Measurements from ENCODE around the gene NUMBL. TPM values are rescaled to one million over a fixed set of nuclear protein-coding genes. Genes with fewer than 3 reads are reported as not detected.

Gene NUMBL
- total RNA-seq, 1 donor from 2014 or later, result 79.3 TPM

GRCh38 chr19:40724855-40725254, 34.4 kb upstream of the NUMBL start:
- Mint-ChIP-seq H3K9me3 (ENCODE audit: unreplicated experiment) (no peaks in the 10 kb centered on the region), H3K4me1 (ENCODE audit: low read depth, unreplicated experiment) (peaks cover 21% of the 10 kb centered on the region), H3K36me3 (ENCODE audit: low read depth, unreplicated experiment) (peaks cover 23% of the 10 kb centered on the region), H3K4me3 (ENCODE audit: unreplicated experiment) (no peak overlapping the region), H3K27ac (ENCODE audit: unreplicated experiment) (no peak overlapping the region), H3K27me3 (ENCODE audit: low read depth, unreplicated experiment) (no peaks in the 10 kb centered on the region)
- H3K36me3 ChIP-seq (ENCODE audit: insufficient read depth, low read length), result peaks cover 22% of the 10 kb centered on the region
- H3K4me1 ChIP-seq (ENCODE audit: insufficient read depth, low read length), result peaks cover 15% of the 10 kb centered on the region
- DNase-seq (ENCODE audit: low read depth) (no peak), FAIRE-seq (no peak)
- H3K27me3 ChIP-seq (ENCODE audit: insufficient read depth, low read length), result no peaks in the 10 kb centered on the region
- no peak for TF ChIP-seq EZH2 (IDR thresholded peaks at IDR 0.05; ENCODE audit: insufficient read depth, low read length)
- no peak for TF ChIP-seq CTCF (IDR thresholded peaks at IDR 0.05; ENCODE audit: insufficient read depth, low read depth, low read length)
- H4K20me1 ChIP-seq (ENCODE audit: insufficient read depth, low read length), result peaks cover 50% of the 10 kb centered on the region
- no peak overlapping the region for H2AFZ ChIP-seq (ENCODE audit: low read depth, low read length)
- H3K79me2 ChIP-seq (ENCODE audit: insufficient read depth, low read length), result peaks cover 60% of the 10 kb centered on the region
- no peak overlapping the region for H3K4me2 ChIP-seq (ENCODE audit: low read length)
- no peak overlapping the region for H3K27ac ChIP-seq (ENCODE audit: low read depth, low read length)
- H3K4me3 ChIP-seq (ENCODE audit: insufficient read depth, low read depth, low read length), result no peak overlapping the region
- H3K9ac ChIP-seq (ENCODE audit: low read length), result no peak overlapping the region
- H3K9me3 ChIP-seq (ENCODE audit: insufficient read depth, low read depth, low read length), result no peaks in the 10 kb centered on the region

- no peak overlapping the region for H3K27ac ChIP-seq (ENCODE audit: low read depth, low read length)
- no peak overlapping the region for H2AFZ ChIP-seq (ENCODE audit: low read depth, low read length)
- H3K4me1 Mint-ChIP-seq (ENCODE audit: low read depth, unreplicated experiment), result peaks cover 21% of the 10 kb centered on the region
- DNase-seq (ENCODE audit: low read depth), result no peak
- H3K9ac ChIP-seq (ENCODE audit: low read length), result no peak overlapping the region
- no peak overlapping the region for H3K27ac Mint-ChIP-seq (ENCODE audit: unreplicated experiment)
- FAIRE-seq, result no peak
- H3K4me3 ChIP-seq (ENCODE audit: insufficient read depth, low read depth, low read length), result no peak overlapping the region
- TF ChIP-seq EZH2 (IDR thresholded peaks at IDR 0.05; ENCODE audit: insufficient read depth, low read length) (no peak), CTCF (IDR thresholded peaks at IDR 0.05; ENCODE audit: insufficient read depth, low read depth, low read length) (no peak)
- H3K79me2 ChIP-seq (ENCODE audit: insufficient read depth, low read length), result peaks cover 65% of the 10 kb centered on the region
- no peaks in the 10 kb centered on the region for H3K27me3 ChIP-seq (ENCODE audit: insufficient read depth, low read length)
- H3K4me1 ChIP-seq (ENCODE audit: insufficient read depth, low read length), result peaks cover 19% of the 10 kb centered on the region
- H3K36me3 ChIP-seq (ENCODE audit: insufficient read depth, low read length), result peaks cover 22% of the 10 kb centered on the region
- H3K4me2 ChIP-seq (ENCODE audit: low read length), result no peak overlapping the region
- H3K4me3 Mint-ChIP-seq (ENCODE audit: unreplicated experiment), result no peak overlapping the region
- no peaks in the 10 kb centered on the region for H3K9me3 ChIP-seq (ENCODE audit: insufficient read depth, low read depth, low read length)
- H3K27me3 Mint-ChIP-seq (ENCODE audit: low read depth, unreplicated experiment), result no peaks in the 10 kb centered on the region
- H3K36me3 Mint-ChIP-seq (ENCODE audit: low read depth, unreplicated experiment), result peaks cover 23% of the 10 kb centered on the region
- peaks cover 55% of the 10 kb centered on the region for H4K20me1 ChIP-seq (ENCODE audit: insufficient read depth, low read length)
- no peaks in the 10 kb centered on the region for H3K9me3 Mint-ChIP-seq (ENCODE audit: unreplicated experiment)
Measured at GRCh38 chr19:40724315-40724714, 33.9 kb upstream of the NUMBL start.

- H3K36me3 Mint-ChIP-seq (ENCODE audit: low read depth, unreplicated experiment), result peaks cover 21% of the 10 kb centered on the region
- TF ChIP-seq EZH2 (IDR thresholded peaks at IDR 0.05; ENCODE audit: insufficient read depth, low read length) (no peak), CTCF (IDR thresholded peaks at IDR 0.05; ENCODE audit: insufficient read depth, low read depth, low read length) (no peak)
- H3K9ac ChIP-seq (ENCODE audit: low read length), result no peak overlapping the region
- no peaks in the 10 kb centered on the region for H3K27me3 Mint-ChIP-seq (ENCODE audit: low read depth, unreplicated experiment)
- H3K27ac ChIP-seq (ENCODE audit: low read depth, low read length), result no peak overlapping the region
- no peaks in the 10 kb centered on the region for H3K9me3 ChIP-seq (ENCODE audit: insufficient read depth, low read depth, low read length)
- peaks cover 71% of the 10 kb centered on the region for H3K79me2 ChIP-seq (ENCODE audit: insufficient read depth, low read length)
- H3K4me2 ChIP-seq (ENCODE audit: low read length), result no peak overlapping the region
- no peaks in the 10 kb centered on the region for H3K9me3 Mint-ChIP-seq (ENCODE audit: unreplicated experiment)
- H3K4me3 ChIP-seq (ENCODE audit: insufficient read depth, low read depth, low read length), result no peak overlapping the region
- H3K4me3 Mint-ChIP-seq (ENCODE audit: unreplicated experiment), result no peak overlapping the region
- peaks cover 22% of the 10 kb centered on the region for H3K36me3 ChIP-seq (ENCODE audit: insufficient read depth, low read length)
- H4K20me1 ChIP-seq (ENCODE audit: insufficient read depth, low read length), result peaks cover 60% of the 10 kb centered on the region
- peaks cover 21% of the 10 kb centered on the region for H3K4me1 Mint-ChIP-seq (ENCODE audit: low read depth, unreplicated experiment)
- H3K27ac Mint-ChIP-seq (ENCODE audit: unreplicated experiment), result no peak overlapping the region
- DNase-seq (ENCODE audit: low read depth) (no peak), FAIRE-seq (no peak)
- no peak overlapping the region for H2AFZ ChIP-seq (ENCODE audit: low read depth, low read length)
- H3K27me3 ChIP-seq (ENCODE audit: insufficient read depth, low read length), result no peaks in the 10 kb centered on the region
- peaks cover 24% of the 10 kb centered on the region for H3K4me1 ChIP-seq (ENCODE audit: insufficient read depth, low read length)
Measured at GRCh38 chr19:40723661-40724254, 33.3 kb upstream of the NUMBL start.

All from astrocyte (in vitro differentiated cells and primary cell).